BLaER1 (cell line): ENCODE data around the gene GDF2.

Source experiments
- H3K27ac ChIP-seq: shearing (Covaris generic); formaldehyde crosslinking; 2 replicates; pipeline ENCODE4 v1.8.1; 2022
- H3K27me3 ChIP-seq: shearing (Covaris generic); formaldehyde crosslinking; 2 replicates; pipeline ENCODE4 v1.8.1; 2022
- H3K36me3 ChIP-seq: shearing (Covaris generic); formaldehyde crosslinking; 2 replicates; pipeline ENCODE4 v1.8.1; 2022
- H3K4me1 ChIP-seq: shearing (Covaris generic); formaldehyde crosslinking; 2 replicates; pipeline ENCODE4 v1.8.1; 2022
- H3K4me2 ChIP-seq: shearing (Covaris generic); formaldehyde crosslinking; 2 replicates; pipeline ENCODE4 v1.8.1; 2022
- H3K4me3 ChIP-seq: shearing (Covaris generic); formaldehyde crosslinking; 2 replicates; pipeline ENCODE4 v1.8.1; 2022
- H3K9ac ChIP-seq: shearing (Covaris generic); formaldehyde crosslinking; 2 replicates; pipeline ENCODE4 v1.8.1; 2022
- H3K9me3 ChIP-seq: shearing (Covaris generic); formaldehyde crosslinking; 2 replicates; pipeline ENCODE4 v1.8.1; 2022
- H4K20me1 ChIP-seq: shearing (Covaris generic); formaldehyde crosslinking; 2 replicates; pipeline ENCODE4 v1.8.1; 2022
- Cebpa-rat ChIP-seq: shearing (Covaris generic); IDR thresholded peaks from 2 replicates; pipeline ENCODE4 v1.8.1; 2022

The GDF2 gene

DNA sequence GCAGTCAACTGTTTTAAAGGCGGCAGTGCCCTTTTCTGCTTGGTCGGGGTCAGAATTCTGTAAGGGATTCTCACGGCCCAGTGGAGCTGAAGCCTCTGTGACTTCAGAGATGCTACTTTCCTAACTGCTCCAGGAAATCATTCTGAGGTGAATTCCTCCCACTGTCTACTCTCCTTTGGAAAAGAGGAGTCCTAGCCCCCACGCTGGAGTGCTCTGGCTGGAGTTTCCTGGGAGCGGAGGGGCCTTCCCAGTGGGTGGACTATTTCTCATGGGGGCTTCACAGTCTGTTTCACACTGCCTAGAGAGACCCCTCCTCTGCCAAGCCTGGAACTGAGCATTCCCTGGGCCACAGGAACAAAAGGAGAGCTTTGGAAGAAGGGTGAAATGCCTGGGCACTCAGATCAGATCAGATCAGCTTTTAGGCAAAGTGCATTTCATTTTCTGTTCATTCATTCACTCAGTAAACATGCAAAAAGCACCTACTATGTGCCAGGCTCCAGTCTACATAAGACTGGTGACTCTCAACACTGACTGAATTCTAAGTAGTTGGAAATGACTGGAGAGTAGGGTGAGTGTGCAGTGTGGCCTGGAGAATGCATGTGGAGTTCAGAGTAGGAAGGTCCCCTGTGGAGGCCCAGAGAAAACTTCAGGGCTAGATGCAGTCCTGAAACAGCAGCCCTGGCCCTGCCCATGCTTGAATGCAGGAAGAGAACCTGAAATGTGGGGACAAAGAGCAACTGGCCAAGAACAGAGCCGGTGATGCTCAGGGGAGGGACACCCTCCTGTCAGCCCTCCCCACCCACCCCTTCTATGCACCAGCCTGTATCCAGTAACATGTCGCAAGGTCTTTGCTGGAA is 49.6 kb downstream of the GDF2 start:
- Histone ChIP-seq H3K27me3 (peaks cover 3% of the 10 kb centered on the region), H3K4me2 (no peak overlapping the region)

DNA sequence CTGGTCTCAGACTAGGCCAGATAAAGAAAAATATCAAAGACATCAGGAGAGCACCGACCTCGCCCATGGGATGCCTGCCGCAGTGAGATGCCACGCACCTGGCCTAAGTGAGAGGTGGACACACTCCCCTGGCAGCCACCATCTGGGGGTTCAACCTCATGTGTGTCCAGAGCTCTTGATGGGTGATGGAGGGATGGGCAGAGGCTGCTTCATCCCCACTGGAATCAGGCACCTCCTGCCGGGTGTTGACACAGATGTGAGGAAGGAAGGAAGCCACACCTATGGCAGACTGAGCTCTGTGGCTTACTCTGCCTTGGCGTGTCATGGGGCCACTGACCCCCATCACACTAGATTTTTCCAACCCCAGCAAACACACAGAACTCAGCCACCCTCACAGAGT is 50.5 kb downstream of the GDF2 start:
- peaks cover 10% of the 10 kb centered on the region for H3K27me3 ChIP-seq
- H3K27ac ChIP-seq = no peak overlapping the region
- H3K9me3 ChIP-seq = no peaks in the 10 kb centered on the region
- H4K20me1 ChIP-seq = no peaks in the 10 kb centered on the region
- H3K4me2 ChIP-seq = peak overlapping the region; percentile 33; the same call in 1 of the 2 replicates
- no peak overlapping the region for H3K9ac ChIP-seq
- H3K36me3 ChIP-seq = no peaks in the 10 kb centered on the region
- peaks cover 38% of the 10 kb centered on the region for H3K4me1 ChIP-seq
- H3K4me3 ChIP-seq = no peak overlapping the region
- TF ChIP-seq Cebpa-rat = no peak

More for the DNA sequence above, 49.6 kb downstream of the GDF2 start:
- no peak for TF ChIP-seq Cebpa-rat
- Histone ChIP-seq H3K4me3 (no peak overlapping the region), H3K27ac (no peak overlapping the region), H4K20me1 (no peaks in the 10 kb centered on the region), H3K9ac (no peak overlapping the region), H3K4me1 (peaks cover 36% of the 10 kb centered on the region), H3K9me3 (no peaks in the 10 kb centered on the region), H3K36me3 (no peaks in the 10 kb centered on the region)

DNA sequence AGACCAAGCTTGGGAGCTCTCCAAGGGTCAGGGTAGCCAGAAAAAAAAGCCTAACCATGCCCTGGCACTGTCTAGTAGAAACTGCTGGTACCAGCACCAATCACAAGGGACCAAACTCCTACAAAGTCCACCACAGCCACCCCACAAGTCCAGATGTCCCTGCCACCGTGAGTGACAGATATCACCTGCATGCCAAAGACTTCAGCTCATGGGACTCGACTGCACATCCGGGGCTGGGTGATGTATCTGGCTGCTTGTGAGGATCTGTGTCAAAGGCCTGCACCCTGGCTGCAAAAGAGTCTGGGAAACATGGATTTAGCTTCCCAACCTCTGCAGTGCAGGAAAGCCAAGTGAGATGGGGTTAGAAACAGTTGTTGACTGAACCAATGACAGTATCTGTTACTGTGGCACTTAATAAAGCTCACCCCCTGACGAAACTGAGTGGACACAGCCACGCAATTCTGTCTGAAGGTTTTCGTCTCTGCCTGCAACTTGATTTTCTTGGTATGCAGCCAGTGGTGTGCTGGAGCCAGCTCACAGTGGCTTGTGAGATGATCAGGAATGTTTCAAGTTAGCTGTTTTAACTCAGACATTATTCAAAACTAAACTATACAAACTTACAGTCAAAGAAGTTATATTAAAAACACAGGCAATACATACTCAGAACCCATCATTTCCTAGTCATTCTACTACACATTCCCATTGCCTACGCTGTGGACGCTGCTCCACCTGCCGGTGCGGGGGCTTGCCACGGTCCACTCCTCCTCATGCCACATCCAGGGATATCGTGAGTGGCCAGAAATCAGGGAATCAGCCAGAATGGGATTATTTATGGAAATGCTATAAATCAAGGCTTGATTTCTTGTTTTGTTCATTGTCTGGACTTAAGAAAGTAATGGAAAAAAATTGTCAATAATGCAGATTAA is 52.6 kb downstream of the GDF2 start:
- Histone ChIP-seq H3K9me3 (no peaks in the 10 kb centered on the region), H3K4me3 (no peak overlapping the region), H4K20me1 (no peaks in the 10 kb centered on the region), H3K27ac (no peak overlapping the region), H3K27me3 (peaks cover 15% of the 10 kb centered on the region), H3K4me2 (no peak overlapping the region), H3K4me1 (peaks cover 38% of the 10 kb centered on the region), H3K36me3 (no peaks in the 10 kb centered on the region), H3K9ac (no peak overlapping the region)
- TF ChIP-seq Cebpa-rat = no peak

DNA sequence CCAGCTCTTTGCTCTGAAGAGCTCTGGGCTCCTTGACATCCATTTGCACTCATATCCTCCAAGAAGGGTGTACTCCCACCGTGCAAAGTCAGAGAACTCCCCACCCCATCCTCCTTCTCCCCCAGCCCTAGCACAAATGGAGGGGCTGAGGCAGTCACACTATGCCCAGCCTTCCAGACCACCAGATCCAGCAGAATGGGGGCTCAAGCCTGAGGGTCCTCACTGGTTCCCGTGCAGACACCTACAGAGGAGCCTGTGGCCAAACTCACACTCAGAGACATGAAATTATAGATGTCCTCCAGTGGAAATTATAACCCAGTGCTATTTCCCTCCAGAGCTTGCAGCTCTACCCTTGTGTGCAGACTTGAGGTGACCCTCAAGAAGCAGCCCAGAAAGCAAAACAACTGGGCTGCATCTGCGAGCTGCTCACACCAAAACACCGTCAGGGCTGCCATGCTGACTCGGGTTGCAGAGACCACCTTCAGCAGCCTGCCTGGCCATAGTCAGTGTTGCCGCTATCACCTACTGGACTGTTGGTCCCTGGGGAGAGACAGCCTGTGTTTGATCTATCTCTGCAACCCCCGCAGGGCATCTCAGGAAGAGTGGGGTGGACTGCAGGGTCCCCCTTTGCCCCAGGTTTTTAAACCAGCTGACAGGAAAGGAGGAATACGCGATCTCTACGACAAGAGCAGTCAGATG is 54.4 kb downstream of the GDF2 start:
- TF ChIP-seq Cebpa-rat = no peak

More for the DNA sequence above, 54.4 kb downstream of the GDF2 start:
- Histone ChIP-seq H3K9ac (no peak overlapping the region), H3K4me3 (no peak overlapping the region), H3K36me3 (no peaks in the 10 kb centered on the region), H3K27me3 (peaks cover 15% of the 10 kb centered on the region), H3K4me2 (peak overlapping the region; percentile 27; the same call in 1 of the 2 replicates), H3K4me1 (peaks cover 26% of the 10 kb centered on the region), H3K9me3 (no peaks in the 10 kb centered on the region), H3K27ac (no peak overlapping the region), H4K20me1 (no peaks in the 10 kb centered on the region)
